ENCODE measurements around the gene AGBL5.

The AGBL5 gene

DNA sequence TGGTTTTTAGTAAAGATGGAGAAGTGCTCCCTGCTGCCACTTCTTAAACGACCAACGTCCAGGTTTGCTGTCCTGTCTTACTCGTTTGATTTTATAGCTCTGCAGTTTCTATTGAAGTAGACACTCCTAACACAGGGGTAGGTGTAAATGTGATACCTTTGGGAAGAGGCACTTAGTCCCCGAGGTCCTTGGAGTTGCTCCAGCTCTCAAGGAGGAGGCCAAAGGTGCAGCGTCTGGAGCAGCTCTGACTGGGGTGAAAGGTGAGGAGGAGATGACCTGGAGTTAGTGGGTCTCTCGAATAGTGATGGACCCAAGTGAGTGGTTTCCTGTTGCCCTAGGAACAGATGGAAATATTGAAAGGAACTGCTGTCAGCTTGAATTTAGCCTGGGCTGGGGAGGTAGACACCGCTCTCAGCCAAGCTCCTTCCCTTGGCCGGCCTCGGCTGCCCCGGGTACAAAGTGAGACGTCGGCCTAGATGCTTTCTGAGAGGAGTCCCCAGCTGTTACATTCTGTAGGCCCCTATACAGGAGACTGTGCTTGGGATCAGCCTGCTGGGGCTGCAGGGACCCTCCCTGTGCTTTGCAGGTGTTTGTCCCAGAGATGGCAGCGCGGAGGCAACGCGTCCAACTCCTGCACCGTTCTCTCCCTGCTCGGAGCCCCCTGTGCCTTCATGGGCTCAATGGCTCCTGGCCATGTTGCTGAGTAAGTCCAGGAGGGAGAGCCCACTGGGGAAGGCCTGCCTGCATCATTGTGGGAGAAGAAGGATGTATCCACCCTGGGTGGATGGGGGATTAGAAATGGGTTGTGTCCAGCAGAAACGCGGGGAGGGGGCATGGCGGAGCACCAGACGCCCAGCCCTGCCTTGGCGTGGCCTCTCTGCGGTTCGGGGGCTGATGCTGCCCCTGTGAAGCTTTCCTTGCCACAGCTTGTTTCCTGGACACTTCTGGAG is 40.6 kb downstream of the AGBL5 start:
- H3K79me2 ChIP-seq (ENCODE audit: insufficient read depth, low read length), result no peaks in the 10 kb centered on the region
- H3K4me1 ChIP-seq (ENCODE audit: insufficient read depth, low read length, severe bottlenecking), result peaks cover 15% of the 10 kb centered on the region
- no peak overlapping the region for H3K4me3 ChIP-seq (ENCODE audit: low read depth, low read length, poor library complexity, severe bottlenecking)
- no peak for TF ChIP-seq EZH2 (IDR thresholded peaks at IDR 0.05; ENCODE audit: borderline replicate concordance, low read length)
- TF ChIP-seq, protein P1, sequence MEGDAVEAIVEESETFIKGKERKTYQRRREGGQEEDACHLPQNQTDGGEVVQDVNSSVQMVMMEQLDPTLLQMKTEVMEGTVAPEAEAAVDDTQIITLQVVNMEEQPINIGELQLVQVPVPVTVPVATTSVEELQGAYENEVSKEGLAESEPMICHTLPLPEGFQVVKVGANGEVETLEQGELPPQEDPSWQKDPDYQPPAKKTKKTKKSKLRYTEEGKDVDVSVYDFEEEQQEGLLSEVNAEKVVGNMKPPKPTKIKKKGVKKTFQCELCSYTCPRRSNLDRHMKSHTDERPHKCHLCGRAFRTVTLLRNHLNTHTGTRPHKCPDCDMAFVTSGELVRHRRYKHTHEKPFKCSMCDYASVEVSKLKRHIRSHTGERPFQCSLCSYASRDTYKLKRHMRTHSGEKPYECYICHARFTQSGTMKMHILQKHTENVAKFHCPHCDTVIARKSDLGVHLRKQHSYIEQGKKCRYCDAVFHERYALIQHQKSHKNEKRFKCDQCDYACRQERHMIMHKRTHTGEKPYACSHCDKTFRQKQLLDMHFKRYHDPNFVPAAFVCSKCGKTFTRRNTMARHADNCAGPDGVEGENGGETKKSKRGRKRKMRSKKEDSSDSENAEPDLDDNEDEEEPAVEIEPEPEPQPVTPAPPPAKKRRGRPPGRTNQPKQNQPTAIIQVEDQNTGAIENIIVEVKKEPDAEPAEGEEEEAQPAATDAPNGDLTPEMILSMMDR (IDR thresholded peaks at IDR 0.05; ENCODE audit: low read length), result no peak
- H3K36me3 ChIP-seq (ENCODE audit: insufficient read depth, low read length), result no peaks in the 10 kb centered on the region
- H2AFZ ChIP-seq (ENCODE audit: low read length), result no peak overlapping the region
- no peak overlapping the region for H3K27ac ChIP-seq (ENCODE audit: low read depth, low read length, poor library complexity, severe bottlenecking)
- H3K9ac ChIP-seq (ENCODE audit: low read length), result no peak overlapping the region
- H3K9me3 ChIP-seq (ENCODE audit: low read length), result no peaks in the 10 kb centered on the region
- no peaks in the 10 kb centered on the region for H3K27me3 ChIP-seq (ENCODE audit: insufficient read depth, low read length)
- H3K4me2 ChIP-seq (ENCODE audit: low read length), result no peak overlapping the region
- no peaks in the 10 kb centered on the region for H3F3A ChIP-seq (ENCODE audit: insufficient read depth, low read length)
- no peaks in the 10 kb centered on the region for H3K9me2 ChIP-seq (ENCODE audit: low read depth, low read length)
- H4K20me1 ChIP-seq (ENCODE audit: insufficient read depth, low read length), result no peaks in the 10 kb centered on the region

DNA sequence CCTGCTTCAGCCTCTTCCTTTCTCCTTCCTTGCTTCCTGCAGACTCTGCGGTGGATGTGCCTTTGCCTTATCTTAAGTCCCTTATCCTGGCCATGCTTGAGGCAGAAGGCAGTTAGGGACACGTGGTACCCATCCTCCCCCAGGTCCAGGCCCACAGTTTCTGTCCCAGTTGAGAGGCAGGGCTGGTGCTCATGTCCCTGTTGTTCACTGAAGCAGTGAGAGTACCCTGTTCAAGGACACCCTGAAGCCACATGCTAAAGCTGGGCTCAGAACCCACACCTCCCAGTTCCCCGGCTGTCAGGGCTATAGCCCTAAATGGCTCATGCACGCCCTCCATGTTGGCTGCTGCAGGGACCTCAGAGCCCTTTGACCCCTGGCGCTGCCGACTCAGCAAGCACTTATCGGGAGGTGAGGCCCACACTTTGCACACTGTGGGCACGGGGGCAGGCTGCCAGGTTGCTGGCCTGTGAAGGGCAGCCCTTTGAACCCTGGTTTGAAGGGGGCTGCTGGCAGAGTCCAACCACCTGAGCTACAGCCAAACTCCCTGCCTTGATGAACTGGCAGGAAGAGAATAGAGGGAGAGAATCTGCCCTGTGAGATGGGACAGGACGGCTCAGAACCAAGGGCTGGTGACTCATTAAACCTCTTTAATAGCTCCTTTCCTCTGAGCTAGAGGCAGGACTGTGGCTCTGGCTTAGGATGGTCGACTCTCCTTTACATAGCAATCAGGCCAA is 41.4 kb downstream of the AGBL5 start:
- Histone ChIP-seq H3K4me2 (ENCODE audit: low read length) (no peak overlapping the region), H3K36me3 (ENCODE audit: insufficient read depth, low read length) (no peaks in the 10 kb centered on the region), H2AFZ (ENCODE audit: low read length) (no peak overlapping the region), H3K27ac (ENCODE audit: low read depth, low read length, poor library complexity, severe bottlenecking) (no peak overlapping the region), H3K4me3 (ENCODE audit: low read depth, low read length, poor library complexity, severe bottlenecking) (no peak overlapping the region), H3K4me1 (ENCODE audit: insufficient read depth, low read length, severe bottlenecking) (peaks cover 11% of the 10 kb centered on the region), H3K9me2 (ENCODE audit: low read depth, low read length) (no peaks in the 10 kb centered on the region), H3F3A (ENCODE audit: insufficient read depth, low read length) (no peaks in the 10 kb centered on the region), H4K20me1 (ENCODE audit: insufficient read depth, low read length) (no peaks in the 10 kb centered on the region), H3K9ac (ENCODE audit: low read length) (no peak overlapping the region), H3K79me2 (ENCODE audit: insufficient read depth, low read length) (no peaks in the 10 kb centered on the region), H3K9me3 (ENCODE audit: low read length) (no peaks in the 10 kb centered on the region), H3K27me3 (ENCODE audit: insufficient read depth, low read length) (no peaks in the 10 kb centered on the region)
- TF ChIP-seq, protein P1 (IDR thresholded peaks at IDR 0.05; ENCODE audit: low read length), result no peak
- TF ChIP-seq EZH2 (IDR thresholded peaks at IDR 0.05; ENCODE audit: borderline replicate concordance, low read length), result no peak

DNA sequence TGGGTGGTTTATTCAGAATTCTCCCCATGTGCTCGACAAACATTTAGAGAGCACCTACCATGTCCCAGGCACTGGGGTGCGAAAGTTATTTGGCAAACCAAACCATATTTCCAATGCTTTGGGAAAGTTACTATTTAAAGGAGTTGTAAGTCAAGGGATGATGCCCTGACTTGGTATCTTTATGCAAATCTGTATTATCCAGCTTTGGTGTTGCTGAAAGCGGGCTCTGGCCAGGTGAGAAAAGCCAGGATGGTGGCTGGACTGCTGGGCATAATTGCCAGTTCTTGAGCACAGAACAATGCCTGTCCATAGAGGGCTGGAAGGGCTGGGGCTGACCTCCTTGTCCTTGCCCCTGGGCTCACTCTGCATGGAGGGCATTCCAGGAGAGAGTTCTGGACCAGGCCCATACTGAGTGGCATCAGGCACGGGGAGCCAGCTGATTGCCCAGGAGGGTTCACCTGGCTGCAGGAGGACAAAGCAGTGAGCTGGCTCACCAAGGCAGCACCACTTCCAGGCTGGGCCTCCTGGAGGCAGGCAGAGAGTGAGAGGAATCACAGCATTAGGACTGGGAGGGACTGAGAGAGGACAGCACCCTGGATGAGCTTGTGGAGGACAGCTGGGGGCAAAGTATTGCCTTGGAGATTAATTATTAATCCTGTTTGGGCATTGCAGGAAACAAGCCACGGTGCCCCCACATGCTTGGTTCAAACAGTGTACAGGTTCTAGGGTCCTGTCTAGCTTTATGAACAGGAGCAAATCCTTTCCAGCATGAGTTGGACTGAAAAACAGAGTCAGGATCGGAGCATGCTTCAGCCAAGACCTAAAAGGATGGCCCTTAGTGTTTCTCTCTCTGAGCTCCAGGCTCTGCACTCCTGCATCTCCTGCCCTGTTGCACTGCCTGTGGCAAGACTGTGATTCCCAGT is 42.2 kb downstream of the AGBL5 start:
- H3K79me2 ChIP-seq (ENCODE audit: insufficient read depth, low read length), result no peaks in the 10 kb centered on the region
- H3F3A ChIP-seq (ENCODE audit: insufficient read depth, low read length), result no peaks in the 10 kb centered on the region
- TF ChIP-seq, protein P1 (IDR thresholded peaks at IDR 0.05; ENCODE audit: low read length), result no peak
- TF ChIP-seq EZH2 (IDR thresholded peaks at IDR 0.05; ENCODE audit: borderline replicate concordance, low read length), result no peak
- no peak overlapping the region for H3K27ac ChIP-seq (ENCODE audit: low read depth, low read length, poor library complexity, severe bottlenecking)
- no peak overlapping the region for H3K4me3 ChIP-seq (ENCODE audit: low read depth, low read length, poor library complexity, severe bottlenecking)
- no peak overlapping the region for H2AFZ ChIP-seq (ENCODE audit: low read length)
- no peaks in the 10 kb centered on the region for H3K27me3 ChIP-seq (ENCODE audit: insufficient read depth, low read length)
- H3K4me1 ChIP-seq (ENCODE audit: insufficient read depth, low read length, severe bottlenecking), result peaks cover 11% of the 10 kb centered on the region
- H3K9me3 ChIP-seq (ENCODE audit: low read length), result no peaks in the 10 kb centered on the region
- no peak overlapping the region for H3K9ac ChIP-seq (ENCODE audit: low read length)
- H3K4me2 ChIP-seq (ENCODE audit: low read length), result no peak overlapping the region
- no peaks in the 10 kb centered on the region for H4K20me1 ChIP-seq (ENCODE audit: insufficient read depth, low read length)
- no peaks in the 10 kb centered on the region for H3K9me2 ChIP-seq (ENCODE audit: low read depth, low read length)
- H3K36me3 ChIP-seq (ENCODE audit: insufficient read depth, low read length), result no peaks in the 10 kb centered on the region
